ENCODE results near the gene FAM53A.

GRCh38 chr4:1630266-1630665 lies 53.8 kb downstream of the FAM53A start:
- TF ChIP-seq FOXM1 (IDR thresholded peaks at IDR 0.05; ENCODE audit: borderline replicate concordance) (no peak), FOXK2 (IDR thresholded peaks at IDR 0.05) (no peak), PKNOX1 (IDR thresholded peaks at IDR 0.05) (no peak), CTBP1 (IDR thresholded peaks at IDR 0.05; ENCODE audit: borderline replicate concordance) (no peak), HDGF (IDR thresholded peaks at IDR 0.05; ENCODE audit: borderline replicate concordance) (no peak), LEF1 (IDR thresholded peaks at IDR 0.05; ENCODE audit: borderline replicate concordance) (no peak), TARDBP (IDR thresholded peaks at IDR 0.05) (no peak), BHLHE40 (IDR thresholded peaks at IDR 0.05; ENCODE audit: borderline replicate concordance) (no peak), FOXA1 (IDR thresholded peaks at IDR 0.05) (no peak), ARNT (IDR thresholded peaks at IDR 0.05) (no peak), ELF4 (IDR thresholded peaks at IDR 0.05) (no peak), SP1 (IDR thresholded peaks at IDR 0.05) (no peak), SUZ12 (IDR thresholded peaks at IDR 0.05) (no peak), ZNF384 (IDR thresholded peaks at IDR 0.05) (no peak)
